Astrocyte of the spinal cord (primary cell): ENCODE measurements around the gene BICDL2.

ENCODE experiments used
- DNase-seq: peaks from one replicate; pipeline ENCODE4 v3.0.0; 2011; ENCODE audit warnings: low read depth, low spot score
- H3K4me3 ChIP-seq: 2 replicates; pipeline ENCODE4 v1.5.1; 2011; ENCODE audit warnings: low read depth, mild to moderate bottlenecking, low read length, moderate library complexity
- CTCF ChIP-seq: IDR thresholded peaks from 2 replicates; pipeline ENCODE4 v1.5.1; 2012; ENCODE audit warnings: low read depth, mild to moderate bottlenecking, low read length, inconsistent platforms
- in situ Hi-C: cut with HindIII; loops from 2 replicates; pipeline ENCODE4 v1.10.0; 2017; ENCODE audit warnings: low sequenced_read_pairs

The BICDL2 gene

GRCh38 chr16:2985893-2986355 lies 50.8 kb downstream of the BICDL2 start:
- in situ Hi-C loops, result no loop called here
- DNase-seq, result no peak
- TF ChIP-seq CTCF, result no peak
- no peak overlapping the region for H3K4me3 ChIP-seq

GRCh38 chr16:2985462-2985861 lies 51.3 kb downstream of the BICDL2 start:
- no peak for DNase-seq
- TF ChIP-seq CTCF, result no peak
- no peak overlapping the region for H3K4me3 ChIP-seq
- in situ Hi-C loops, result no loop called here

GRCh38 chr16:2983706-2984136 lies 53.0 kb downstream of the BICDL2 start:
- peak; percentile 73 for TF ChIP-seq CTCF
- peak overlapping the region; percentile 29 for H3K4me3 ChIP-seq
- in situ Hi-C loops, result no loop called here
- peak; percentile 80 for DNase-seq

GRCh38 chr16:2982402-2982801 lies 54.3 kb downstream of the BICDL2 start:
- DNase-seq, result no peak
- in situ Hi-C loops, result no loop called here
- H3K4me3 ChIP-seq, result no peak overlapping the region
- TF ChIP-seq CTCF, result no peak

GRCh38 chr16:2981899-2982250 lies 54.9 kb downstream of the BICDL2 start:
- in situ Hi-C loops, result no loop called here
- no peak for DNase-seq
- TF ChIP-seq CTCF, result no peak

GRCh38 chr16:2981177-2981898 lies 55.4 kb downstream of the BICDL2 start:
- TF ChIP-seq CTCF, result no peak
- no peak overlapping the region for H3K4me3 ChIP-seq
- in situ Hi-C loops, result no loop called here
- DNase-seq, result no peak

More at GRCh38 chr16:2981899-2982250, 54.9 kb downstream of the BICDL2 start:
- no peak overlapping the region for H3K4me3 ChIP-seq
